Measurements from ENCODE around the gene PRKG1. TPM values are rescaled to one million over a fixed set of nuclear protein-coding genes. Genes with fewer than 3 reads are reported as not detected.
A peak's percentile ranks its signal among the peaks of the same experiment; 100 is the strongest.

PRKG1 gene
- total RNA-seq, 4 donors from 2014 or later: 24.5 to 46.1 (median 37.1) TPM

- Histone ChIP-seq H3K27ac (replicated peaks in 1 of 4) (no peak overlapping the region), H3K4me3 (no peak overlapping the region), H3K36me3 (no peaks in the 10 kb centered on the region), H3K27me3 (no peaks in the 10 kb centered on the region), H3K4me1 (peaks cover 2 to 35% (median 29%) of the 10 kb centered on the region in 4 donors), H3K9me3 (no peaks in the 10 kb centered on the region)
- no peak for DNase-seq (ENCODE audit: extremely low spot score)
- TF ChIP-seq POLR2AphosphoS5 (IDR thresholded peaks at IDR 0.05) (no peak), POLR2A (IDR thresholded peaks at IDR 0.05; ENCODE audit: low read depth) (no peak), CTCF (IDR thresholded peaks at IDR 0.05) (no peak), EP300 (IDR thresholded peaks at IDR 0.05) (no peak)
- intact Hi-C loops (cut with DNase I): no loop called here
- WGBS: 97% methylated on average over 5 of the region's 5 CpGs
These were observed 10.9 kb downstream of the PRKG1 start for GRCh38 chr10:51085204-51085603.

- no peaks in the 10 kb centered on the region for H3K27me3 ChIP-seq
- 66% methylated on average over 4 of the region's 4 CpGs for WGBS
- H3K27ac ChIP-seq (replicated peaks in 1 of 4): no peak overlapping the region
These were observed 12.4 kb downstream of the PRKG1 start for GRCh38 chr10:51086710-51087109.

GRCh38 chr10:51087114-51087513 lies 12.8 kb downstream of the PRKG1 start:
- peaks cover under 1 to 35% (median 22%) of the 10 kb centered on the region in 4 donors for H3K4me1 ChIP-seq
- H3K9me3 ChIP-seq: no peaks in the 10 kb centered on the region
- H3K4me3 ChIP-seq: no peak overlapping the region
- no peak for TF ChIP-seq POLR2AphosphoS5 (IDR thresholded peaks at IDR 0.05)
- no peak for TF ChIP-seq CTCF (IDR thresholded peaks at IDR 0.05)
- no peaks in the 10 kb centered on the region for H3K27me3 ChIP-seq
- H3K36me3 ChIP-seq: no peaks in the 10 kb centered on the region
- intact Hi-C loops (cut with DNase I): no loop called here
- no peak for DNase-seq (ENCODE audit: extremely low spot score)
- H3K27ac ChIP-seq (replicated peaks in 1 of 4): no peak overlapping the region

More at GRCh38 chr10:51086710-51087109, 12.4 kb downstream of the PRKG1 start:
- Histone ChIP-seq H3K36me3 (no peaks in the 10 kb centered on the region), H3K4me3 (no peak overlapping the region), H3K9me3 (no peaks in the 10 kb centered on the region), H3K4me1 (peaks cover 0 to 31% (median 19%) of the 10 kb centered on the region in 4 donors)
- TF ChIP-seq POLR2AphosphoS5 (IDR thresholded peaks at IDR 0.05) (no peak), POLR2A (IDR thresholded peaks at IDR 0.05; ENCODE audit: low read depth) (no peak), CTCF (IDR thresholded peaks at IDR 0.05) (no peak), EP300 (IDR thresholded peaks at IDR 0.05) (no peak)
- intact Hi-C loops (cut with DNase I): no loop called here
- no peak for DNase-seq (ENCODE audit: extremely low spot score)

- intact Hi-C loops (cut with DNase I): no loop called here
- no peak overlapping the region for H3K4me3 ChIP-seq
- DNase-seq (ENCODE audit: extremely low spot score): no peak
- no peak overlapping the region for H3K27ac ChIP-seq (replicated peaks in 1 of 4)
- no peaks in the 10 kb centered on the region for H3K9me3 ChIP-seq
- no peaks in the 10 kb centered on the region for H3K27me3 ChIP-seq
- TF ChIP-seq EP300 (IDR thresholded peaks at IDR 0.05) (no peak), CTCF (IDR thresholded peaks at IDR 0.05) (no peak), POLR2A (IDR thresholded peaks at IDR 0.05; ENCODE audit: low read depth) (no peak), POLR2AphosphoS5 (IDR thresholded peaks at IDR 0.05) (no peak)
- H3K4me1 ChIP-seq: peaks cover 14 to 31% (median 20%) of the 10 kb centered on the region in 4 donors
- no peaks in the 10 kb centered on the region for H3K36me3 ChIP-seq
These were observed 15.9 kb downstream of the PRKG1 start for GRCh38 chr10:51090190-51090589.

- no peak for DNase-seq (ENCODE audit: extremely low spot score)
- Histone ChIP-seq H3K36me3 (no peaks in the 10 kb centered on the region), H3K4me1 (peaks cover 17 to 41% (median 33%) of the 10 kb centered on the region in 4 donors), H3K9me3 (no peaks in the 10 kb centered on the region), H3K27me3 (no peaks in the 10 kb centered on the region), H3K27ac (replicated peaks in 1 of 4) (peak overlapping the region; percentile 36 to 46 (median 40)), H3K4me3 (no peak overlapping the region)
- WGBS: 50% methylated on average over 2 of the region's 2 CpGs
- TF ChIP-seq POLR2AphosphoS5 (IDR thresholded peaks at IDR 0.05): peak in 1 of 2 donors; percentile 51
- TF ChIP-seq EP300 (IDR thresholded peaks at IDR 0.05): no peak
- intact Hi-C loops (cut with DNase I): no loop called here
These were observed 18.1 kb downstream of the PRKG1 start for GRCh38 chr10:51092402-51092801.

Measured in esophagus muscularis mucosa (tissue), 4 donors.